Stomach (tissue), 4 donors: ENCODE results near the gene RBMS1.
"Not testable (repeated sequence)": the region's sequence is repeated elsewhere in the genome, so short reads cannot be mapped to it uniquely, and the experiment has no call there.

Experiments
- POLR2A ChIP-seq, 4 donors: fragments of 450-650 bp; IDR thresholded peaks; one replicate each; pipeline ENCODE4 v1.6.1; 2016; ENCODE audit warnings: antibody characterized with exemption in 4 of 4, control low read depth in 2 of 4, mild to moderate bottlenecking in 1 of 4, moderate library complexity in 1 of 4
- POLR2AphosphoS5 ChIP-seq, 3 donors: sonication (generic); formaldehyde crosslinking; IDR thresholded peaks; one replicate each; pipeline ENCODE4 v1.6.1; 2016; ENCODE audit warnings: antibody characterized with exemption in 3 of 3
- TF ChIP-seq, protein P1 (sequence below), 7 experiments: fragments of 450-650 bp in 4 of 7; fragments of 200-600 bp in 3 of 7; sonication (generic) in 3 of 7; IDR thresholded peaks; one replicate each; pipeline ENCODE4 v1.5.1; 2016 to 2019; ENCODE audit warnings: antibody characterized with exemption in 7 of 7, control low read depth in 2 of 7, mild to moderate bottlenecking in 1 of 7

DNA sequence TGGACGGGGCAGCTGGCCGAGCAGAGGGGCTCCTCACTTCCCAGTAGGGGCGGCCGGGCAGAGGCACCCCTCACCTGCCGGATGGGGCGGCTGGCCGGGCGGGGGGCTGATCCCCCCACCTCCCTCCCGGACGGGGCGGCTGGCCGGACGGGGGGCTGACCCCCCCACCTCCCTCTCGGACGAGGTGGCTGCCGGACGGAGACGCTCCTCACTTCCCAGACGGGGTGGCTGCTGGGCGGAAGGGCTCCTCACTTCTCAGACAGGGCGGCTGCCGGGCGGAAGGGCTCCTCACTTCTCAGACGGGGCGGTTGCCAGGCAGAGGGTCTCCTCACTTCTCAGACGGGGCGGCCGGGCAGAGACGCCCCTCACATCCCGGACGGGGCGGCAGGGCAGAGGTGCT, 54.6 kb downstream of the RBMS1 start:
- TF ChIP-seq POLR2AphosphoS5, POLR2A (IDR thresholded peaks at IDR 0.05): not testable (repeated sequence)
- TF ChIP-seq, protein P1, sequence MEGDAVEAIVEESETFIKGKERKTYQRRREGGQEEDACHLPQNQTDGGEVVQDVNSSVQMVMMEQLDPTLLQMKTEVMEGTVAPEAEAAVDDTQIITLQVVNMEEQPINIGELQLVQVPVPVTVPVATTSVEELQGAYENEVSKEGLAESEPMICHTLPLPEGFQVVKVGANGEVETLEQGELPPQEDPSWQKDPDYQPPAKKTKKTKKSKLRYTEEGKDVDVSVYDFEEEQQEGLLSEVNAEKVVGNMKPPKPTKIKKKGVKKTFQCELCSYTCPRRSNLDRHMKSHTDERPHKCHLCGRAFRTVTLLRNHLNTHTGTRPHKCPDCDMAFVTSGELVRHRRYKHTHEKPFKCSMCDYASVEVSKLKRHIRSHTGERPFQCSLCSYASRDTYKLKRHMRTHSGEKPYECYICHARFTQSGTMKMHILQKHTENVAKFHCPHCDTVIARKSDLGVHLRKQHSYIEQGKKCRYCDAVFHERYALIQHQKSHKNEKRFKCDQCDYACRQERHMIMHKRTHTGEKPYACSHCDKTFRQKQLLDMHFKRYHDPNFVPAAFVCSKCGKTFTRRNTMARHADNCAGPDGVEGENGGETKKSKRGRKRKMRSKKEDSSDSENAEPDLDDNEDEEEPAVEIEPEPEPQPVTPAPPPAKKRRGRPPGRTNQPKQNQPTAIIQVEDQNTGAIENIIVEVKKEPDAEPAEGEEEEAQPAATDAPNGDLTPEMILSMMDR (IDR thresholded peaks at IDR 0.05) = not testable (repeated sequence)
